ENCODE results near the gene ARF1. TPM values are rescaled to one million over a fixed set of nuclear protein-coding genes. Genes with fewer than 3 reads are reported as not detected.

ARF1 gene
- total and polyA plus RNA-seq, 10 of the 15 experiments (the other 5 are each of a cell fraction or from before 2014, with no cell fraction given) = 48.4 to 508 (median 283) TPM

GRCh38 chr1:228139406-228139930 lies 57.0 kb downstream of the ARF1 start (continued):
- TF ChIP-seq ZNF687 (IDR thresholded peaks at IDR 0.05) (0 out of 2 replicates have a peak, but pooled peaks have one; percentile 21), NRF1 (conservative IDR thresholded peaks at IDR 0.05; ENCODE audit: low read depth, low read length) (no peak), CHD1 (IDR thresholded peaks at IDR 0.05; ENCODE audit: low read depth, low read length) (no peak), NFXL1 (IDR thresholded peaks at IDR 0.05; ENCODE audit: borderline replicate concordance) (no peak), CBFB (IDR thresholded peaks at IDR 0.05; ENCODE audit: low read depth) (no peak), CUX1 (IDR thresholded peaks at IDR 0.05; ENCODE audit: insufficient replicate concordance, low read depth, low read length) (no peak), WRNIP1 (IDR thresholded peaks at IDR 0.05; ENCODE audit: borderline replicate concordance, low read depth, low read length) (no peak), FOXK2 (IDR thresholded peaks at IDR 0.05) (no peak), EGR1 (IDR thresholded peaks at IDR 0.05; ENCODE audit: borderline replicate concordance in 1 of 2, low read depth in 2 of 2, low read length in 2 of 2) (peak in 1 of 2 experiments; percentile 44; a peak in 1 of 3 replicates), GATAD2B (conservative IDR thresholded peaks at IDR 0.05; ENCODE audit: low read depth) (no peak), NR2C2 (IDR thresholded peaks at IDR 0.05; ENCODE audit: borderline replicate concordance, control insufficient read depth, insufficient read length, low read depth) (no peak), ZNF217 (IDR thresholded peaks at IDR 0.05) (no peak), RELA (IDR thresholded peaks at IDR 0.05; ENCODE audit: borderline replicate concordance, partially characterized antibody) (peak; percentile 41), SMARCA5 (IDR thresholded peaks at IDR 0.05) (peak; percentile 52; the same call in 1 of the 2 replicates)
- TF ChIP-seq, protein P1, sequence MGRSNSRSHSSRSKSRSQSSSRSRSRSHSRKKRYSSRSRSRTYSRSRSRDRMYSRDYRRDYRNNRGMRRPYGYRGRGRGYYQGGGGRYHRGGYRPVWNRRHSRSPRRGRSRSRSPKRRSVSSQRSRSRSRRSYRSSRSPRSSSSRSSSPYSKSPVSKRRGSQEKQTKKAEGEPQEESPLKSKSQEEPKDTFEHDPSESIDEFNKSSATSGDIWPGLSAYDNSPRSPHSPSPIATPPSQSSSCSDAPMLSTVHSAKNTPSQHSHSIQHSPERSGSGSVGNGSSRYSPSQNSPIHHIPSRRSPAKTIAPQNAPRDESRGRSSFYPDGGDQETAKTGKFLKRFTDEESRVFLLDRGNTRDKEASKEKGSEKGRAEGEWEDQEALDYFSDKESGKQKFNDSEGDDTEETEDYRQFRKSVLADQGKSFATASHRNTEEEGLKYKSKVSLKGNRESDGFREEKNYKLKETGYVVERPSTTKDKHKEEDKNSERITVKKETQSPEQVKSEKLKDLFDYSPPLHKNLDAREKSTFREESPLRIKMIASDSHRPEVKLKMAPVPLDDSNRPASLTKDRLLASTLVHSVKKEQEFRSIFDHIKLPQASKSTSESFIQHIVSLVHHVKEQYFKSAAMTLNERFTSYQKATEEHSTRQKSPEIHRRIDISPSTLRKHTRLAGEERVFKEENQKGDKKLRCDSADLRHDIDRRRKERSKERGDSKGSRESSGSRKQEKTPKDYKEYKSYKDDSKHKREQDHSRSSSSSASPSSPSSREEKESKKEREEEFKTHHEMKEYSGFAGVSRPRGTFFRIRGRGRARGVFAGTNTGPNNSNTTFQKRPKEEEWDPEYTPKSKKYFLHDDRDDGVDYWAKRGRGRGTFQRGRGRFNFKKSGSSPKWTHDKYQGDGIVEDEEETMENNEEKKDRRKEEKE (IDR thresholded peaks at IDR 0.05) = no peak
- TF ChIP-seq, protein P2, sequence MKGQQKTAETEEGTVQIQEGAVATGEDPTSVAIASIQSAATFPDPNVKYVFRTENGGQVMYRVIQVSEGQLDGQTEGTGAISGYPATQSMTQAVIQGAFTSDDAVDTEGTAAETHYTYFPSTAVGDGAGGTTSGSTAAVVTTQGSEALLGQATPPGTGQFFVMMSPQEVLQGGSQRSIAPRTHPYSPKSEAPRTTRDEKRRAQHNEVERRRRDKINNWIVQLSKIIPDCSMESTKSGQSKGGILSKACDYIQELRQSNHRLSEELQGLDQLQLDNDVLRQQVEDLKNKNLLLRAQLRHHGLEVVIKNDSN (IDR thresholded peaks at IDR 0.05; ENCODE audit: borderline replicate concordance, extremely low read length, insufficient read depth, low read depth, low read length) = no peak

All from GM12878 (cell line).